ENCODE data around the gene GLP1R.

DNA sequence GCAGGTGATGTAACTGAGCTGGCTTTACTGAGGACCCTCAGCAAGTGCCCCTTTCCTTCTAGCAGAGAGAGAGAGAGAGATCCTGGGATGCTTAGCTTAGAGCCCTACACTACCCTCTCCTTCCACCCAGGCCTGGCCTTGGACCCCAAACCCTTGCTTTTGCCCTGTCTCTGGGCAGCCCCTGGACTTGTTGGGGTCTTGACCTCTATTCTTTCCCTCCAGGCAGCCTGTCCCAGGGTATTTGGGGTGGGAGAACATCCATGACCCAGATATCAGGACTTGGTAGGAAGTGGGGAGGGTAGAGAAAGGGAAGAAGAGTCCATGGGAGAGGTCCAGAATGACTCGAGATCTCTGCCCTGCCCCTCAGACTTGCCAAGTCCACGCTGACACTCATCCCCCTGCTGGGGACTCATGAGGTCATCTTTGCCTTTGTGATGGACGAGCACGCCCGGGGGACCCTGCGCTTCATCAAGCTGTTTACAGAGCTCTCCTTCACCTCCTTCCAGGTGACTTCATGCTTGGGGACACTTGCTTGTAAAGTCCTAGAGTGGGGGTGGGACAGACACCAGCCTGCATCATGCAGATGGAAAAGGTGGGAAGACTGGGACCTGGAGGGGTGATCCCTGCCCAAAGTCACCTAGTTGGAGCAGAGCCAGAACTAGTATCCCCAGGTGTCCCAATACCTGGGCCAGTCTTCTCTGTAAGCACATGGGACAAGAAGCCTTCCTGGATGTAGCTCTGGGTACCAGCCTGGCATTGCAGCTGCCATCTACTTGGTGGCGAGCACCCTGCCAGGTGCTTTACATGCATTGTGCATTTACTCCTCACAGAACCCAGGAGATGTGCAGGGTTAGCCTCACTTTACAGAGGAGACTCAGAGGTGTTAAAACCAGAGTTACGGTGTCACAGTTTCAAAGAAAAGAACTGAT is 30.9 kb downstream of the GLP1R start:
- TF ChIP-seq MAZ (IDR thresholded peaks at IDR 0.05; ENCODE audit: borderline replicate concordance, low read depth, low read length), result no peak
- TF ChIP-seq MAZ (CRISPR knock-in tag; IDR thresholded peaks at IDR 0.05; ENCODE audit: low read depth), result no peak
- no peak for TF ChIP-seq KAT2B (IDR thresholded peaks at IDR 0.05; ENCODE audit: borderline replicate concordance, low read depth, low read length)
- no peak for TF ChIP-seq JUND (CRISPR knock-in tag; IDR thresholded peaks at IDR 0.05)
